RKO (cell line): ENCODE results near the gene GRID1.

Experiments
- DNase-seq: peaks from one replicate; pipeline ENCODE4 v3.0.0-alpha.2; 2016; ENCODE audit warnings: low spot score

GRID1 gene

DNA sequence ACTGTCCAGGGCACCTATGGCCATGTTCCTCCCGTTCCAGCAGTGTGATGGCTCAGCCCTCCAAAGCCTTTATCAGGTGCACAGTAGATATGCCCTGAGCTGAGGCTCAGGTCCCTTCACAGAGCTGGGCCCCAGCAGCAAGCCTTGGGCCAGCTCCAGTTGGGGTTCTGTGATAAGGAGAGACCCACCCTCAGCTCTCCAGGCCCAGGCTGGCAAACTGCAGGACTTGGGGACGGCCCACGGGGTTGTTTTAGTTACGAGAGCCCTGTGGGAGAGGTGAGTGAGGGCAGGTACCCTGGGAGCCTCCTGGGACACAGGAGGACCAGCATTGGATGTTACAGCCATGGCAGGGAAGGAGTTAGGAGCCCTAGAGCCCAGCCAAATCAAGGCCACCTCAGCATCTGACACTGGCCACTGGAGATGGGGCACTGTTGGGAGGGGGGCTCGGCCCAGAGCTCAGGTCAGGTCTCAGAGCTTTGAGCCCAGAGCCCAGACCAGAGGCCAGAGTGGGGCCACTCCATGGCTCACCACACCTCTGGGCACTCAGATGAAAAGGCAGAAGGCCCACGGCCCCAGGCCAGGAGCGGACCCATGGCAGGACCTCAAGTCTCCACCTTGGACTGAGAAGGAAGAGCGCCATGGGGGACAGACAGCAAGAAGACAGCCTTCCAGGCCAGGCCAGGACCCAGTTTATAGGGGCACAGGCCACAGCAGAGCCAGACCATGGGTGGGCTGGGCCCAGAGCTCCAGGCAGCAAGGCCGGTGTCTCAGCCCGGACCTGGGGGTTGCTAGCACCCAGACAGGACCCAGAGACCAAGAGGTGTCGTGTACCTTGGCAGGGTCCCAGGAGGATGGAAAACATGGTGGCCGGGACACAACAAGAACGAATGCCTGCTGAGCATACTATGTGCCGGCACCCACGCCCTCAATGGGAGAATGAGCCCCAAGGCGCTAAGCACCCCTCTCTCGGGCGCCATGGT is 12.8 kb downstream of the GRID1 start:
- no peak for DNase-seq

DNA sequence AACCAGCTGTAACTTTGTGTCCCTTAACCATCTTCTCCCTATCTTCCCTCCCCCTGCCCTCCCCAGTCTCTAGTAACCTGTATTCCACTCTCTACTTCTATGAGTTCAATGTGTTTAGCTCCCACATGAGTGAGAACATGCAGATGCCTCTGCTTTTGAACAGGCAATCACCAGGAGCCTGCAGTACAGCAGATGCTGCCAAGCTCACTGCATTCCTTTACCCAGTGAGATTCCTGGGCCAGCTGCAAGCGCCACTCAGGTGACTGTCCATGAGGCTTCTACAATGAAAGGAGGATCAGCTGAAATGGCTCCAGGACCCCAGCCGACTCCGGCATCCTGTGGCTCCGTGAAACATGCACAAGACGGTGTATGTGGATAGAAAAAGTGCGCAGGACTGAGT is 15.7 kb downstream of the GRID1 start:
- no peak for DNase-seq

DNA sequence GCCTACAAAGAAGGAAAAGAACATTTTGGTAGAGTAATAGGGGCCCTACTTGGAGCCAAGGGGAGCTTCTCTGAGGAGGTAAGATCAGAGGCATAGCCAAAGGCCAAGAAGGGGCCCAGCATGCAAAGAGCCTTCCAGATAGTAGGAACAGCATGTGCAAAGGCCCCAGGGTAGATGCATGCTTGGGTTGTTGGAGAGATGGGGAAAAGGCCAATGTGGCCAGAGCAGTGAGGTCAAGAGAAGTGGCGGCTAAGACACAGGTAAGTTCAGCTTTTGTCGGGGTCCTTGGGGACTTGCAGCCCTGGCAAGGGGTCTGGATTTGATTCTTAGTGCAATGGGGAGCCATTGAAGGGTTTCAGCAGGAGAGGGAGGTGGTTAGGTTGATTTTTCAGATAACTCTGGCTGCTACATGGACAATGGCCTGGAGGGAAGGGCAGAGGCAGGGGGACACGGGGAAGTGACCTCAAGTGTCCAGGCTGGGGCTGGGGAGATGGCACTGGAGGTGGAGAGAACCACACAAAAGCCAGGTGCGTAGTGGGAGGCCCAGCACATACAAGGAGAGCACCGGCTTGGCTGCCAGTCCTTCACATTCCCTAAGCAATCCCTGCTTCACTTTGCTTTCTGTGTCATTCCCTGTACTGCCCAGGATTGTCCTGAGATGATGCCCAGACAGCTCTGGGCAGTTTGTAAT is 16.5 kb downstream of the GRID1 start:
- DNase-seq = no peak

DNA sequence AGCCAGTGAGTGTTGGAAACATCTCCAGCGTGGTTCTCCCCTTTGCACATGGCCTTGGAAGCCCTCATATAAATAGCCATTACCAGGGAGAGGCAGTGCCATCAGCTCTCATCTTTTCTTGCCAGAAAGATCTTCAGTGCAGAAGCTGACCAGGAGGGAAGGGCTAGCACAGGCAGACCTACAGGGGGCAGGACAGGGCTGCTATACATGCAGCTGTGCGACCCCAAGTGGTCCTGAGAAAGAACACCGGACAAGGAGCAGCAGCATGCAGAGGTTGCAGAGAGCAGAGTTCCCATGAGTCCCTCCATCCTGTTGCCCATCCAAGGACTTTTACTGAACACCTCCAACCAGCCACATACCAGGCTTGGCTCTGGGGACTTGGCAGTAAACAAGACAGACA is 17.1 kb downstream of the GRID1 start:
- DNase-seq = peak; percentile 40

DNA sequence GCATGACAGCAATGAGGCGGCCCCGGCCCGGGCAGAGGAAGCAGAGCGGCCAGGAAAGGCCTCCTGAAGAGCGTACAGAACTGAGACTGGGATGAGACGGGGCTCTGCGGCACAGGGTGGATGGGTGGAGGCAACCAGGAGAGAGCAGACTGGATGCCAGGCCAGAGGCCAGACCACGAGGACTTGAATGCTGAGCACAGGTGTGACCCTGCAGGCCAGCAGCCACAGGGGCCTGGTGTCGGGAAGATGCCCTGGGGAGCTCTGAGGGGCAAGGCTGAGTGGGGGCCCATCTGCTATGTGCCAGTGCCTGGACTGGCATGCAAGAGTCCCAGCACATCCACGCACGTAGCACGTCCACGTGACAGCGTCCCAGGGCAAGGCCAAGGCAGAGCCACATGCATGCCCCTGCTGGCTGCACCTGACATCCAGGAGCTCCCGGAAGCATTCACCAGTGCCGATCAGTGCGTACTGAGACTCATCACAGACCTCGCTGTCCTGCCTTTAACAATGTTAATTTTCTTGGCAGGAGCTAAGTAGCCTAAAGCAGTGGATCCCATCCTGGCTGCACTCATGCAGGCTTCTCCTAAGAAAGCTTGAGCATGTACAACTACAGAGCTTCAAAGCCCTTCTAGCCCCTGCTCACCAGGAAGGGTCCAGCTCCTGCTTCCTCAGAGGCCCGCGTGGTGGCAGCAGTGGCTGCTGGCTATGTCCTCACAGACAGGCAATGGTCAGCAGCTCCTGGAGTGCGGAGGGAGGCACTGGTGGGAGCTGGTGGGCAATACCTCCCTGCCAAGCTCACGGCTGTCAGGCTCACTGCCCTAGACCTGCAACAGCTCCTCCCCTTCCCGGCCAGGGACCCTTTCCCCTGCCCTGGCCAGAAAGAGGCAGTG is 18.0 kb downstream of the GRID1 start:
- DNase-seq = no peak

DNA sequence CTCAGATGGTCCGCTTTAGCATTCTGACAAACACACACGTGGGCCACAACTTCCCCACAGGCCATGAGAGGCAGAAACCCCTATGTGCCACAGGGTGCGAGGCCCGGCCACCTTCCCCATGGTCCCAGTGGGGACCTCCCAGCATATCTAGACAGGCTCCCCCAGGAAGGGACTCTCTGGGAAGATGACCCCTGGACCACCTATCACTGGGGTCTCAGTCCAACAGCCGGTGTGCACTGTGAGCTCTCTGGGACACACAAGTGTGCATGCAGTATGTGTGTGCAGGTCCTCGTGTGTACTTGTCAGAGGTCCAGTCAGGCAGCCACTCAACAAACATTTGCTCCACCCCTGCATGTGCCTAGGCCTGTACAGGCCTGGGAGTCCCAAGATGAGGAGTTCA is 18.7 kb downstream of the GRID1 start:
- DNase-seq = no peak

DNA sequence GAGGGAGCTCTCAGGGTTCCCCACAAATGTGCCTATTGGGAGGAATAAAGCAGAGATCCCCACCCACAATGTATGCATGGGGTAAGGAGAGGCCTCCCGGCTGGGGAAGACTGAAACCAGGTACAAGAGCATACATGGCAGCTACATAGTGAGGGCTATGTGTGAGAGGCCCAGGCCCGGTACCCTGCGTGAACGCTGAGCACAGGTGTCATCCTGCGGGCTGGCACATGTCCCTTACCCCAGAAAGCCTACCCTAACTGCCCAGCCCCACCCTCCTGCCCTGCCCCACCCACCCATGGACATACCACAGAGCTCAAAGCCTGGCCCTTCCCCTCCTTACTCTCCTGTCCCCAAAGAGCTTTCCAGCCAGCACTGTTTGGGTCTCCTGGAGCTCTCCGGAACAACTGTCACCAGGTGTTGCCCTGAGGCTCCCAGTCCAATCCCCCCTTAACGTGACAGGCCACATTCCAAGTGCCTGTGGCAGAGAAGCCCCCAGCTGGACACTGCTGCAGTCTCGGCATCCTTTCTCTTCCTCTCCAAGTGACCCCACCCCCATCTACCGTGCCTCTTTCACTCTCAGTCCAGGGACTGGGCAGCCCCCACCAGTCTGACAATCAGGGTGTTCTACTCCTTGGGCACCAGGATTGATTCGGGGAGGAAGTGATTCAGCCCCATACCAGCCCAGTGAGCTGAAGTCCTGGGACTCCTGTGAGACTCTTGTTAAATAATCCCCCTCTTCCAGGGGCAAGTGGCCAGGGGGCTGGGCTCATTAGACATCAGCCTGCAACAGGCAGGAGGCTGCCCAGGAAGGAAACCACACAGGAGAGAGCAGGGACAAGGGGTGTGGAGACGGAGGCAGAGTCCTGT is 19.6 kb downstream of the GRID1 start:
- no peak for DNase-seq

DNA sequence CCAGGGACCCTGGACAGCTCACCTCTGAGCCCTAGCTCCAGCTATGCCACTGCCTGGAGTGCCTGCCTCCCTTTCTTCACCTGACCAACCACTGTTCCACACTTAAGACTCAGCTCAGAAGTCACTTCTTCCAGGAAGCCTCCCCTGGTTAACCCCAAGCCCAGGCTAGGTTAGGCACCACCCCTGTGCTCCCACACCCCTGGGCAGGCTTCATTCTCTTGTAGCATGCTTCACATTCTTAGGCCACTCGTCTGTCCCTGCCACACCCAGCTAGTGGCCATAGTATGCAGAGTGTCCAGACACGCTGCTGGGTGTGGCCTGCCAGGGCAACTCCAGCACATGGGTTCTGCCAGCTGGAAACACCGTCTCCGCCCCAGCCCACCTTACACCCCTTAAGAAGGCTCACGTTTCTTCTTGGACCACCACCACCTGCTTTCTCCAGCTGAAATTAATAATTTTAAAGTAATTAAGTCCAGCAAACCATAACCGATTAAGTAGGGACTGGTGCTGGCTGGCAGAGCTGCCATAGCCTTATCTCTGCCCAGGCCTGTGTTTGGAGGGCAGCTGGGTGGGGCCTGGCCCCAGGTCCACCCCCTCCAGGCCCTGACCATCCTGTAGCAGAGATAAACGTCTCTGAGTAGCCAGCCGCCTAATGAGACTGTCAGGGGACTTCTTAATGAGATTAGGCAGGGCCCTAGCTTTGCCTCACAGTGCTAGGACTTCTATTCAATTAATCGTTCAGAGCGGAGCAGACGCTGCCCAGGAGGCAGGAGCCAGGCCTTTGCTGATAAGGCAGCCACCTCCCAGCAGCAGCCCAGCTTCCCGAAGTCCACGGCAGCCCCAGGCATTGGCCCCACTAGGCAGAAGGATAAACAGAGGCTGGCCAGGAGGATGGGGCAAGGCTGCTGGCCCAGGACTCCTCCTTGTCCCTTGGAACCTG is 20.5 kb downstream of the GRID1 start:
- DNase-seq = no peak

DNA sequence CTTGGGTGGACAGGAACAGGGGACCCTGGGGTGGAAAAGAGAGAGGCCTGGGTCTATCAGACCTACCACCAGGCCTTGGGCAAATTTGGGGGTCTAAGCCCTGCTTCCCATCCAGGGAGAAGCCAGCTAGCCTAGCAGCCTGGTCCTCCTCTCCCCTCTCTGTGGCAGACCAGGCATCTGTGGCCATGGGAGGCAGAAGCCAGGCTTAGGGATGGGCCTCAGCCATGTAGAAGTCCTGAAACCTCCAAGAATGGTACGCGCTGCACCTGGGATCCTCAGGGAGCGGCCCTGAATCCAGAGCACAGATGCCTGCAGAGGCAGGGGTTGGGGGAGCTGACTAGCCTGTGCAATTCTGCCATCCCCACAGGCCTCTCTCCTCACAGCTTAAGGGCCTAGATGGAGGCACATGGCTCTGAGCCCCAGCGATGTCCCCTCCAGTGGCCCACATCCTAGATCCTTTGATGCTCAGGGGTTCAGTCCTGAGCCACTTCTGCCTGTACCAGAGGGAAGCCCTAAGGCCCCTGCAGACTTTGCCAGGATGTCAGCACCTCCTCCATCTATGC is 21.2 kb downstream of the GRID1 start:
- DNase-seq = no peak

DNA sequence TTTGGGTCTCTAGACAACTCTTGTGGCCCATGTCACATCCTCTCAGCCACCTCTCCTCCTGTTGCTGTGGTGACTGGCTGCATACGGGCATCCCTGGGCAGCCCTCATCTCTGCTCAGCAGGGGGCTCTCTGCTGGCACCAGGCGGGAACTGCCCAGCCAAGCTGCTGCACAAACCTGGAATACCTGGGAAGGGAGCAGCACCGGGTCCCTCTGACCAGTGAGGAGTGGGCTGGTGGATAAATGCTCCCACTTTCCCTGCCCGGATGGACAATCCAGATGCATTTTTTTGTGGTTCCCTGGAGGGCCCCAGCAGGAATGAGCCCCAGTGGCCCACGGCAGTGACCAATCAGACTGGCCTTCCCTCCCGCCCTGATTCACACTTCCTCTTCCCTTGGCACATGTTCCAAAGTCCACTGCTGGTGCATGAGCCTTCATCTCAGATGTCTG is 21.9 kb downstream of the GRID1 start:
- DNase-seq = no peak

DNA sequence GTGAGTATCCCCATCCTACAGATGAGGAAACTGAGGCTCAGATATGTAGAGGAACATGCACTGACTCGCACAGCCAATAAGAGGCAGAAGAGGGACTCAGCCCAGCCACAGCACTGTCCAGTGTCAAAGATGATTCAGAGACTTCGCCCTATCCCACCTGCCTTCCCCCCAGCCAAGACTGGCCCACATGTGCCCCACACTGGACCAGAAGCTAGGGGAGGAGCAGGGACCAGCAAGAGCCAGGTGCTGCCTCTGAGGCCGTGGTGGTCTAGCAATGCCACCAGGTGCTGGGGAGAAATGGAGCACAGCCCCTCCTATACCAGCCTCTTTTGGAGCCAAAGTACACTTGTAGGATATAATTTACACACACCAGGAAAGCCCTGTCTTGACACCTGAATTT is 22.3 kb downstream of the GRID1 start:
- no peak for DNase-seq

DNA sequence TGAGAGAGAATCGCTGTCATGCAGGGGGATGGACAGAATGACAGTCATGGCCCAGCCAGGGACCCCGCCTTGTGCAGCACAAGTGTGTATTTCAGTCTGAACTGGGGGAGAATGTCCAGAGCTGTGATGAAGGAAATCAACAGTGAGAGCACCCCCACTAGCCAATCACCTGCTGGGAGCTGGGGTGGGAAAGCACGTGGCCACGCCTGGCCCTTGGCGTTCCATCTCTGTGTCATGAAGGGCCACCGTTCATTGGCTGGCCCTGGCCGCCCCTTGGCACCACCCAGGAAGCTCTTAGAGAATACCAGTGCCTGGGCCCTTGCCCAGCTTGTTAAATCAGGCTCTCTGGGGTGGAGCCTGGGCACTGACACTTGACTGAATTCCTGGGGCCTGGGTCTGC is 22.8 kb downstream of the GRID1 start:
- no peak for DNase-seq

DNA sequence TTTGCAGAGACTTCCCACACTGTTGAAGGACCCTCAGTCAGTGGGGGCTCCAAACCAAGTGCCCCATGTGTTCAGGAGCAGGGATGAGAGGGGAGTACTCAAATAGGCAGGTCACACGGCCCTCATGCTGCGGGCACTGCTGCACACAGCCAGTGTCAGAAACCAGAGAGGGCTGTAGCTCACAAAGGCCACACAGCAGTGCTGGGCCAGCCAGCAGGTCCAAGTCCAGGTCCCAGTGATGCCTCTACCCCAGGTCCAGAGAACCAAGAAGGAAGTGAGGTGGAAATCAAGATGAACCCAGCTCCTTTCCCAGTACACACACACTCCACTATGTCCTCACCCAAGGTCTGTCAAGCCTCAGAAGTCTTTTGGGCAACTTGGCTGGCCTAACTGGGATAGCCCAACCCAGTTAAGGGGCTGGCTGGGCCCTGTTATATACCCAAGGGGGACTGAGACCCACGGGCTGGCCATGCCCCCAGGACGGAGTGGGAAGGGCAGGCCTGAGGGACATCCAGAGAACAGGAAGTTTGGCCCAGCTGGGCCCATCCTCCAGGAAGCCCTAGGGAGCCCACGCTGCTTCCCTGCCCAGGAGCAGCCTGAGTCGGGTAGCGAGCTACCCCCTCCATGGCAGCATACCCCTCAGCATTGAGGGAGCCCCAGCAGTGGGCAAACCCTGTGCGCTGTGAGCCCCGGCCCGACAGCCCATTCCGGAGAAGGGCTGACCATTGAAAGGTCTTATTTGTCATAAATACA is 24.3 kb downstream of the GRID1 start:
- no peak for DNase-seq

DNA sequence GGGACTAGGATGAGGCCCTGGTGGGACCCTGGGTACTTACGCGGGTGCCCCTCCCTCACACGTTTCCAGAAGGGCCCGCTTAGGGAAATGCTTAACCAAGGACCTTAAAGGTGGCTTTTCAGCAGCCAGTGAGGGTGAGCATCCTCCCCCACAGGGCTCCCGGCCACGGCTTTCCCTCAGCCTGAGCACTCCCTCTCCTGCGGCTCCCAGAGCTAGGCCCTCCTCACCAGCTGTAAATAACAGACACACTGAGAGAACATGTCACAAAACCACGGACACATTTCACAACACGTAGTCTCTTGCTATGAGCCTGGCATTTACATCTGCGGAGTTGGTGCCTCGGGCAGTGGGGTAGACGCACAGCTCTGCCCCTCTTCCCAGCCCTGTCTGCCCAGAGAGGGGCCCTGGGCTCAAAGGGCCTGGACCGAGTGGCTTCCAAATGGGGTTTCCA is 25.2 kb downstream of the GRID1 start:
- DNase-seq = no peak

DNA sequence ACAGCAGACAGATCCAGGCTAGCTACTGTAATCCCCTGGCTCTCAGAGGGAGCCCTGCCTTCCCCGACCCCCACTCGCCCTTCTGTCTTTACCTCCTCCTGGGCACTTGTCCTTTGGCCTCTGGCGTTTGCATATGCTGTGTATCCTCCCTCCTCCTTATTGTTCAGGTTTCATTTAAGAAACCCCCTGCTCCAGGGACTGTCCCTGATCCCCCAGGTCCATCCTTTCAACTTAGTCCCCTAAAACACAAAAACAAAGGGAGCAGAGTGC is 25.7 kb downstream of the GRID1 start:
- DNase-seq = no peak

DNA sequence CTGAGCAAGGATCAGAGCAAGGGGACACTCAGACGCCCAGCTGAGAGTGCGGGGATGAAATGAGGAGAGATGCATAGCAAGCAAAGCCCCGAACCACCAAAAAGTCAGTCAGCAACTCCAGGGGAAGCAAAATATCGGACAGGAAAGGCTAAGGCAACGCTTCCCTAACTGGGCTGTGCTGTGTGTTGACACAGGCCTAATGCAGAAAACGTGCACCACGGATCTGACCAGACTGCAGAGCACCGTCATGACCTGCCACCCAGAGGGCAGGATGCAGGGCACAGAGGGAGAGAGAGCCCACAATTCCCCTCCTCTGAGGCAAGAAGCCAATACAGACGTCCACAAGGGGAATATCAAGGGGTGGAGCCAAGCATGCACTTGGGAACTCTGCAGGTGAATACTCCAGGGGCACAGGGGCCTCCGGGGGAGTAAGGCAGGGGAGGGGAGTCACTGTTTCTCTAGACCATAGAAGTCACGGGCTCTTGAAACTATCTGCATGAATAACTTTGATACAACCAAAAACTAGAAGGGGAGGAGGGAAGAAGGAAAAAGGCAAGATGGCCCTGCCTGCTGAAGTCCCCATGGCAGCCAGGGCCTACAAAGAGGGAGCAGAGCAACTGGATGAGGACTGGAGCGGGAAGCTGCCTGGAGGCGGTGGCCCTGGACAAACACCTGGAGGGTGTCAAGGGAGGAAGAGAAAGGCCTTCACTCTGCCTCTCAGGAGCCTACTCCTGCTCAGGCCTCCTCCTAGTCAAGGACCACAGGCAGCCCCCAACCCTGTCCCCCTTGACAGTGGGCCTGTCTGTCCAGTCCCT is 26.2 kb downstream of the GRID1 start:
- DNase-seq = no peak

DNA sequence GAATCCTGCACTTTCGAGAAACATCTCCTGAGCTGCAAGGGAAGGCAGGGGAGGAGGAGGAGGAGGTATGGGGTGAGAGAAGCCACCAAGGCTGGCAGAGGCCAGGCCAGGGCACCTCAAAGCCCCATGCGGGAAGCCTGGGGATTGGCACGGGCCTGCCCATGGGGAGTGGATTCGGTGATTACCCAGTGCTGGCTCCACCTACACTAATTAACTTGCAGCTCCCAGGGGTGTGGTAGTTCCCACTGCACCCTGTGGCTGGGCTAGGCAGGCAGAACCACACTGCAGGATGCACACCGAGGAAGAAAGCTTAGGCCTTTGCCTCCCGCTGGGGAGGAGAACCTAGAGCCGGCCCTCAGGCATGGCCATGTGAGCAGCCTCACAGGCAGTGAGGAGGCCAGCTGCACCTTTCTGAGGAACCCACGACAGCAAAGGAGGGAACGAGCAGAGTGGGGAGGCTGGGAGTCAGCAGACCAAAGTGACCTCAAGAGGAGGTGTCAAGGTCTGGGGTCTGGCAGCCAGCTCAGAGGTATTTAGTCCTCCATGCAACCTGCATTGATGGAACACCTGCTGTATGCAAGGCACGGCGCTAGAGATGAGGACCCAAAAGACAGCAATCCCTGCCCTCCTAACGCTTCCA is 27.2 kb downstream of the GRID1 start:
- DNase-seq = no peak

DNA sequence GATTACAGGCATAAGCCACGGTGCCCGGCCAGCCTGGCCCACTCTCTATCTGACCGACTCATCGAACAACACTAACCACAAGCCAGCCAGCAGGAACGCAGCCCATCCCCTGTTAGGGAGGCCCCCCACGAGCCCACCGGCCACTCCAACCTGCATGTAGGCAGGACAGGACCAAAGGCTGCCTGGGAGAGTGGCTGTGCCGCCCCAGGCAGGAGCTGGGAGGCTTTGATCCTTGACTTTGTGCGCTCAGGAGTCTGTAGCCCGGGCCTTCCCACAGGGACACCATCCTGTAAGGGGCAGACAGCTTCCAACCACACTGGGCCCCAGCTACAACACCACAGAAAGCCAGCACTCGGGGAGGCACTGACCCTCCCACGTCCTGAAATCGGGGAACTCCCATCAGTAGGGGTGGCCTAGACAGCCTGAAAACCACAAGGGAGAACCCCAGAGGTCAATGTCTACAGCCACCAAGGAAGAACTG is 29.4 kb downstream of the GRID1 start:
- DNase-seq = no peak
